Tibial nerve (tissue), 4 donors: ENCODE measurements around the gene PLSCR1.

Source experiments
- CTCF ChIP-seq, 5 experiments: fragments of 200-600 bp in 3 of 5; fragments of 450-650 bp in 2 of 5; sonication (generic) in 3 of 5; IDR thresholded peaks; one replicate each; pipeline ENCODE4 v1.5.1; 2016 to 2019; ENCODE audit warnings: antibody characterized with exemption in 5 of 5, mild to moderate bottlenecking in 3 of 5, moderate library complexity in 2 of 5
- EP300 ChIP-seq, 2 donors: sonication (generic); formaldehyde crosslinking; IDR thresholded peaks; one replicate each; pipeline ENCODE4 v1.6.1; 2017; ENCODE audit warnings: antibody characterized with exemption in 2 of 2, mild to moderate bottlenecking in 1 of 2
- POLR2A ChIP-seq, 2 donors: fragments of 450-650 bp; IDR thresholded peaks; one replicate each; pipeline ENCODE4 v1.6.1; 2017; ENCODE audit warnings: antibody characterized with exemption in 2 of 2, mild to moderate bottlenecking in 2 of 2, moderate library complexity in 2 of 2

GRCh38 chr3:146542978-146543377 is 1.4 kb downstream of the PLSCR1 start:
- no peak for TF ChIP-seq CTCF (IDR thresholded peaks at IDR 0.05)
- no peak for TF ChIP-seq POLR2A (IDR thresholded peaks at IDR 0.05)
- TF ChIP-seq EP300 (IDR thresholded peaks at IDR 0.05) = no peak
